Tibial artery (tissue), 4 donors: Measurements from ENCODE around the gene FOXK1.

Experiments used
- DNase-seq, 2 donors: peaks; one replicate each; pipeline ENCODE4 v3.0.0-alpha.2; 2019
- H3K27ac ChIP-seq, 2 donors: fragments of 200-600 bp; sonication (generic) in 1 of 2; 1 replicate in 1 of 2; 2 replicates in 1 of 2; pipeline ENCODE4 v1.5.1; 2018 to 2019; ENCODE audit warnings: mild to moderate bottlenecking in 1 of 2
- H3K27me3 ChIP-seq, 2 donors: fragments of 200-600 bp; sonication (generic) in 1 of 2; one replicate each; pipeline versions ENCODE4 v1.5.1 to v1.6.0; 2016 to 2019
- H3K36me3 ChIP-seq, 3 donors: fragments of 200-600 bp; sonication (generic) in 2 of 3; one replicate each; pipeline ENCODE4 v1.5.1; 2016 to 2019; ENCODE audit warnings: mild to moderate bottlenecking in 2 of 3
- H3K4me1 ChIP-seq, 4 donors: fragments of 200-600 bp; sonication (generic) in 2 of 4; 1 replicate in 3 of 4; 2 replicates in 1 of 4; pipeline ENCODE4 v1.5.1; 2016 to 2019
- H3K4me3 ChIP-seq, 2 donors: fragments of 200-600 bp; sonication (generic) in 1 of 2; 1 replicate in 1 of 2; 2 replicates in 1 of 2; pipeline ENCODE4 v1.5.1; 2018 to 2019; ENCODE audit warnings: mild to moderate bottlenecking in 2 of 2
- H3K9me3 ChIP-seq, 3 donors: fragments of 200-600 bp; sonication (generic) in 1 of 3; one replicate each; pipeline ENCODE4 v1.5.1; 2016 to 2019
- intact Hi-C: fragments of 100-400 bp; cut with DNase I; formaldehyde crosslinking; loops from one replicate; pipeline ENCODE4 v1.15.0; 2023; ENCODE audit warnings: low total_unique reads
- TF ChIP-seq, protein P1 (sequence below), 2 experiments: fragments of 200-600 bp in 1 of 2; fragments of 450-650 bp in 1 of 2; IDR thresholded peaks; one replicate each; pipeline ENCODE4 v1.5.1; 2017 to 2019; ENCODE audit warnings: antibody characterized with exemption in 2 of 2, mild to moderate bottlenecking in 1 of 2, moderate library complexity in 1 of 2

FOXK1 gene

DNA sequence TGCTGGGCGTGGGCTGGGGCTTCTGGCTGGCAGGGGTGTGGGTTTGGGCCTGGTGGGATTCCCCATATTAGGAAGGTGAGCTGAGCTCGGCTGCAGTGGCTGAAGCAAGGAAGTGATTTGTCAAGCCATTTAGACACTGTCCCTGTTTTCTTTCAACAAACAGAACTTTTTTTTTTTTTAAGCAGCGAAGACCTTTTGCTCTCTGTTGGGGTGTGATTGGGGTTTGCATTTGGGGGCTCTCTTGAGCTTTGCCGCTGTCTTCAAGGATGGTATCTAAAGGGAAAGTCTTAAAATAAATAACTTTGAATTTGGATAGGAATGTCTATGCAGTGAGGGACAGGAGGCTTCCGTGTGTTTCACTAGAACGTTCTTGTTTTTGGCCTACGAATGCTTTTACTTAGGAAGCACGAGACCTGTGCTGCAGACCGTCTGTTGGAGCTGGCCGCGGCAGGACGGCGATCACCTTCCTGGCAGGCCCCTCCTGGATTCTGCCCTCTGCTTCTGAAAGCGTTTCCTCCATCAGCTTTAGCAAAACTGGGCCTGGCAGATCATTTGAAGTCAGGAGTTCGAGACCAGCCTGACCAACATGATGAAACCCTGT is 43.9 kb downstream of the FOXK1 start:
- no peaks in the 10 kb centered on the region for H3K9me3 ChIP-seq
- DNase-seq: no peak
- intact Hi-C loops: loop anchor here (2.0 kb wide), 1 partner anchor 19 kb away; no protein-coding TSS in a partner anchor
- peak overlapping the region; percentile 91 for H3K27ac ChIP-seq
- TF ChIP-seq, protein P1, sequence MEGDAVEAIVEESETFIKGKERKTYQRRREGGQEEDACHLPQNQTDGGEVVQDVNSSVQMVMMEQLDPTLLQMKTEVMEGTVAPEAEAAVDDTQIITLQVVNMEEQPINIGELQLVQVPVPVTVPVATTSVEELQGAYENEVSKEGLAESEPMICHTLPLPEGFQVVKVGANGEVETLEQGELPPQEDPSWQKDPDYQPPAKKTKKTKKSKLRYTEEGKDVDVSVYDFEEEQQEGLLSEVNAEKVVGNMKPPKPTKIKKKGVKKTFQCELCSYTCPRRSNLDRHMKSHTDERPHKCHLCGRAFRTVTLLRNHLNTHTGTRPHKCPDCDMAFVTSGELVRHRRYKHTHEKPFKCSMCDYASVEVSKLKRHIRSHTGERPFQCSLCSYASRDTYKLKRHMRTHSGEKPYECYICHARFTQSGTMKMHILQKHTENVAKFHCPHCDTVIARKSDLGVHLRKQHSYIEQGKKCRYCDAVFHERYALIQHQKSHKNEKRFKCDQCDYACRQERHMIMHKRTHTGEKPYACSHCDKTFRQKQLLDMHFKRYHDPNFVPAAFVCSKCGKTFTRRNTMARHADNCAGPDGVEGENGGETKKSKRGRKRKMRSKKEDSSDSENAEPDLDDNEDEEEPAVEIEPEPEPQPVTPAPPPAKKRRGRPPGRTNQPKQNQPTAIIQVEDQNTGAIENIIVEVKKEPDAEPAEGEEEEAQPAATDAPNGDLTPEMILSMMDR (IDR thresholded peaks at IDR 0.05): peak in 1 of 2 experiments; percentile 1
- H3K36me3 ChIP-seq: peaks cover 0 to 19% (median 3%) of the 10 kb centered on the region in 3 donors
- peak overlapping the region; percentile 55 to 59 for H3K4me3 ChIP-seq
- peaks cover 4 to 92% (median 52%) of the 10 kb centered on the region in 4 donors for H3K4me1 ChIP-seq
- H3K27me3 ChIP-seq: no peaks in the 10 kb centered on the region

DNA sequence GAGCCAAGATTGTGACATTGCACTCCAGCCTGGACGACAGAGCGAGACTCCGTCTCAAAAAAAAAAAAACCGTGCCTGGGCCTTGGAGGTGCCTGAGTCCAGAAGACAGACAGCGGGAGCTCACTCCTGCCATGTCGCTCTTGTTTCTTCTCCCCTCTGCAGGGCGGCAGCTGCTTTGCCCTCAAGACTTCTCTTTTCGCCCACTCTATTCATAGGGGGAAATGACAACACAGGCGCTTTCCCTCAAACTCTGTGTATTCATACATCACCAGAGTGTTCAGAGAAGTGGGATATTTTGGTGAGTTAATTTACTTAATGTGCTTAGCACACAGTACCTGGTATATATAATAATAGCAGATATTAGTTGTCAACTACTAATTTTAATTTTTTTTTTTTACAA is 44.5 kb downstream of the FOXK1 start:
- Histone ChIP-seq H3K9me3 (no peaks in the 10 kb centered on the region), H3K36me3 (peaks cover 0 to 19% (median 3%) of the 10 kb centered on the region in 3 donors), H3K27me3 (no peaks in the 10 kb centered on the region), H3K4me1 (peaks cover 4 to 92% (median 54%) of the 10 kb centered on the region in 4 donors), H3K27ac (peak overlapping the region; percentile 91), H3K4me3 (no peak overlapping the region)
- TF ChIP-seq, protein P1 (IDR thresholded peaks at IDR 0.05): no peak
- intact Hi-C loops: loop anchor here (2.0 kb wide), 1 partner anchor 18 kb away; no protein-coding TSS in a partner anchor
- no peak for DNase-seq

DNA sequence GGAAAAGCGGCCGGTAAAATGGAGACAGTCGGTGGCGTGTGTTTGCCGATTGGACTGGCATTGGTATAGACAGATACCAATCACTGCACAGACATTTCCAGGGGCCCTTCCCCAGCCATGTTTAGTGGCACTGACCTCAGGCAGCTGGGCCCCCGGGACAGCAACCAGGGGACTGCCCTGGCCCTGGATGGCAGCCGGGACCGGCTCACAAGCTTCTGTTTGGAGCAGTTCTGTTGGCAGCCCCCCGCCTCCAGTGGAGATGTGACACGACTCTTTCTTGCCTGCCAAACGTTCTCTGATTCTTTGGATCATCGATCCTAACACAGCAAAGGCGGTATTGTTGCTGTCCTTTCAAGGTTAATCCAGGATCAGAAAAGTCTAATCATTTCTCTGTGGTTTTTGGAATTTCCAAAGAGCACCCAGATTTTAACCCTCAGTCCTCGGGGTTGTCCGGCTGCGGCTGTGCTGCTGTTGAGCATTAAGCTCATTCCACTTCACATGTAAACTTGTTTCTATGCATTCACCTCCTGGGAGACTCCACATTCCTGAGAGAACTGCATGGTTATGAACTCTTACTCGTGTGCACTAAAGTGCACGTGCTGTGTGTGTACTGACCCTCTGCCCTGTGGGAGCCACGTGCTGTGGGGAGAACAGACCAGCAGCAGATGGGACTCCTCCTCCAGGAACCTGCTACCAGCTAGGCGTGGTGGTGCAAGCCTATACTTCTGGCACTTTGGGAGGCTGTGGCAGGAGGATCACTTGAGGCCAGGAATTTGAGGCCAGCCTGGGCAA is 46.0 kb downstream of the FOXK1 start:
- intact Hi-C loops: loop anchor here (2.0 kb wide), 1 partner anchor 17 kb away; no protein-coding TSS in a partner anchor
- Histone ChIP-seq H3K9me3 (no peaks in the 10 kb centered on the region), H3K36me3 (peaks cover 0 to 15% (median 0%) of the 10 kb centered on the region in 3 donors), H3K4me1 (peaks cover 4 to 81% (median 52%) of the 10 kb centered on the region in 4 donors), H3K27me3 (no peaks in the 10 kb centered on the region), H3K4me3 (no peak overlapping the region), H3K27ac (peak overlapping the region; percentile 91)
- TF ChIP-seq, protein P1 (IDR thresholded peaks at IDR 0.05): no peak
- DNase-seq: no peak

DNA sequence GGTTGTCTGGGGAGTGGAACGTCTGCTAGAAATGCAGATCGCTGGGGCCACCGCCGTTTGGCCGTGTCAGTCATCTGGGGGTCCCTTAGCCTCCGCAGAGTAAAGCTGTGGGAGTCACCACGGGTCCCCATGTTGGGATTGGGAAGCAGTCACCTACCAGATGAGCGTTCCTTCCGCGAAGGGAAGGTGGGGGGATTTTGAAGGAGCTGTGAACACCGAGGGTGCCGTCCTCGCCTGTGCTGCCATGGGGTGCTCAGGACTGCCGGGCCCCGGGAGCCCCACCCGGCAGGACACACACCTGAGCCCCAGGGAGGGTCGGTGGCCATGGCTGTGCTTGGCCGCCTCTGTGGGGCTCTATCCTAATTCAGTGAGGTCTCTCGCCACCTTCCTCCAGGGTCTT is 47.2 kb downstream of the FOXK1 start:
- TF ChIP-seq, protein P1 (IDR thresholded peaks at IDR 0.05): no peak
- peaks cover 0 to 73% (median 41%) of the 10 kb centered on the region in 4 donors for H3K4me1 ChIP-seq
- peaks cover 0 to 14% (median 0%) of the 10 kb centered on the region in 3 donors for H3K36me3 ChIP-seq
- intact Hi-C loops: no loop called here
- H3K4me3 ChIP-seq: no peak overlapping the region
- peak overlapping the region; percentile 91 for H3K27ac ChIP-seq
- no peak for DNase-seq
- H3K27me3 ChIP-seq: no peaks in the 10 kb centered on the region
- H3K9me3 ChIP-seq: no peaks in the 10 kb centered on the region

DNA sequence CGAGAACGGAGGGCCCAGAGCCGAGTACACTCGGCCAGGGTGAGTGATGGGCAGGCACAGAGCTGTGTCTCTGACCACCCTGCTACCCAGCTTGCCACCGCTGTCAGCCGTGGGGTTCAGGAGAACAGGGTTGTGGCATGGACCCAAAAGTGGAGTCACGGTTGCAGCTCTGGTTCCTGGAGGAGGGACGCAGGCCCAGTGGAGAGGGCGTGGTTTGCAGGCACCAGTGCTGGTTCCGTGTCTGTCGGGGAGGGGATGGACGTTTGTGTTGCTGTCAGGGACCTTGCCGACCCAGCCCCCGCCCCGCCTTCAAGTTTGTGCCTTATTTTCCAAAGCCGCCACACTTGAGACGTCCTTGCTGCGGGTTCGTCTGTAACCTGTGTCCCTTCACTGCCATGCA is 48.2 kb downstream of the FOXK1 start:
- H3K36me3 ChIP-seq: peaks cover 0 to 14% (median 0%) of the 10 kb centered on the region in 3 donors
- intact Hi-C loops: no loop called here
- TF ChIP-seq, protein P1 (IDR thresholded peaks at IDR 0.05): no peak
- no peak for DNase-seq
- H3K27me3 ChIP-seq: no peaks in the 10 kb centered on the region
- H3K4me3 ChIP-seq: no peak overlapping the region
- H3K9me3 ChIP-seq: no peaks in the 10 kb centered on the region
- H3K4me1 ChIP-seq: peaks cover 0 to 65% (median 34%) of the 10 kb centered on the region in 4 donors
- H3K27ac ChIP-seq: peak overlapping the region; percentile 34 to 91
